HG03025 (cell line): ENCODE measurements around the gene SULT1C3.

Experiments
- ATAC-seq: cut with Tn5 transposase; IDR thresholded peaks from one replicate; pipeline ENCODE4 v1.9.1; 2021; ENCODE audit warnings: mild to moderate bottlenecking, moderate library complexity; ENCODE audit not compliant: unreplicated experiment, low FRiP score

SULT1C3 gene

DNA sequence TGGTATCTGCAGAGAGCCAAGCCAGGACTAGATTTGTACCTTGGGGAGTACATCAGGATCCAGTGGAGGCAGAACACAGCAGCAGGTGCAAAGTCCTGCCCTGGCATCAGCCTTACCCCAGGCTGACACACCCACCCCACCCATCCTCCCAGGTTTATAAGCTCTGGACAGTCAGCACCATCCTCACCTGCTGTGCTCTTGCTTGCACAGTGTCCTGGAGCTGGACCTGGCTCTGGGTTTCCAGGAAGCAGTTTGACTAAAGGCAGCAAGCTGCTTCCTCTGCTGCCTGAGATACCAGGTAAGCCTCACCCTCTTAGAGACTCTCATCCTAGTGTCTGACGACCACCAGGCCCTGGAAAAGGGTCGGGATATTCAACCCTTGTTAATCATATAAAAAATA lies at the start of gene SULT1C3:
SULT1C3 (plus strand) TSS at position 183 of the 400 bp plus-strand sequence. CDS start 7,227 bp downstream, outside the sequence.
- ATAC-seq, result no peak

DNA sequence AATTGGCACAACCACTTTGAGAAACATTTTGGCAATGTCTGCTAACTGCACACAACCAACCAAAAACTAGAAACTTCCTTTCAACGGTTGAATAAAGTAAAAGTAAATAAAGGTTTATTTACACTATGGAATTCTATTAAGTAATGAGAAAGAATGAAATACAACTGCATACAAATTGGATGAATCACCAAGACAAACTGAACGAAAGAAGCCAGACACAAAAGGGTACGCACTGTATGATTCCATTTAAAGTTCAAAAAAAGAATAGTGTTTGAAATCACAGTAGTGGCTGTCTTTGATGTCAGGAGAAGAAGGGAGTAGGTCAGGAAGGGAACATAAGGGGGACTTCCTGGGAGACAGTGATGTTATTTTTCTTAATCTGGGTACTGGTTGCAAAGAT lies 46.5 kb upstream of the SULT1C3 start:
- ATAC-seq, result no peak

DNA sequence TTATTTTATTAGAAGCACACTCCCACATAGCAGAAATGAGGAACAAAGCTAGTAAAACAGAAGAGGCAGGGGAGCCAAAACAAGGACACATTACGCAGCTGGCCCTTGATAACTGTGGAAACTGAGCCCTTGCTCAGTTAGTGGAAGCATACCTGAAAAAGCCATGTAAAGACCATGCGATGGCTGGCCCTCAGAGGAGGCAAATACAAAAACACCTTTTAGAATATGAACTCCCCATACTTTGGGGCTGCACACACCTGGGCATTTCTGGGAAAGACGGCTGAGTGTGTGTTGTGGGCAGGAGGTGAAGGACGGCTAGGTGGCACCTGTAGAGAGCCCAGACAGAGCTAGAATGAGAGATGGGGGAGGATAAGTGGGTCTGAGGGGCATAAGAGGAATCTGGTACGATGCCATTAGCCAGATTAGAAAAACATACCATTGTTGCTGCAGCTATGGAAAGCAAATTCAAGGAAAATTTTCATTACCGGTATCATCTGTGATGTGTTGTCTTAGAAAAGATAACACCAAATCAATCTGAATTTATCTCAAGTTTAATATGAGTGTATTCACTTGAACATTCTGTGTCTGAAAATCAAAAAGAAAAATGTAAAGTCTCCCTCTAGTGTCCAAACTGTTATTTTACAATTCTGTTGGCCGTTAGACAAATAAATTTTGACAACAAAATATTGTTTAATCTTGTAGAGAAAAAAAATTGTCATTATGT lies 45.2 kb upstream of the SULT1C3 start:
- ATAC-seq, result no peak

DNA sequence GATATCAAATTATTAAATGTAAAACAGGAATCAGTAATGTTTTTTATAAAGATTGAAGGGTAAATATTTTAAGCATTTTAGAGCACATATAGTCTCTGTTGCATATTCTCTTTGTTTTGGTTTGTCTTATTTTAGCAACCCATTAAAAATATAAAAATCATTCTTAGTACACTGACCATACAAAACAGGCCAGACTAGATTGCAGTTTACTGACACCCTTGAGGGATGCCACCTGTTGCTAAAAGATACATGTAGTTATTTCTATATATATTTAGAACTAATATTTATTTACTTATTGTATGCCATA lies 44.7 kb upstream of the SULT1C3 start:
- no peak for ATAC-seq

DNA sequence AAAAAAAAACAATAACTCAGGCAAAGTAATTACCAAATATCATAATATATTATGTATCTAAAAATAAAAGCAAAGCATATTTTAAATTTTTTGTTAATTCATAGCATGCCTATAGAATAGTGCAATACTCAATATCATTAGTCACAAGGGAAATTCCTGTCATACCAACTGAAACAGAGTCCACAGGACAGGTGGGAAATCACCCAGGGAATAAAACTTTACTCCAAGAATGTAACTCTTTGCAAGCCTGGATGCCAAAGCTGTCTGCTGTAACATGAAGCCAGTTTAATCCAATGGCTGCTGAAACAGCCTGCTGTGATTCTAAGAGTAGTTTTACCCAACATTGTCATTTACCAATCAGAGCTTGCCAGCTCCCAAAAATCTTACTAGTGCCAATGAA lies 40.0 kb upstream of the SULT1C3 start:
- ATAC-seq, result no peak

DNA sequence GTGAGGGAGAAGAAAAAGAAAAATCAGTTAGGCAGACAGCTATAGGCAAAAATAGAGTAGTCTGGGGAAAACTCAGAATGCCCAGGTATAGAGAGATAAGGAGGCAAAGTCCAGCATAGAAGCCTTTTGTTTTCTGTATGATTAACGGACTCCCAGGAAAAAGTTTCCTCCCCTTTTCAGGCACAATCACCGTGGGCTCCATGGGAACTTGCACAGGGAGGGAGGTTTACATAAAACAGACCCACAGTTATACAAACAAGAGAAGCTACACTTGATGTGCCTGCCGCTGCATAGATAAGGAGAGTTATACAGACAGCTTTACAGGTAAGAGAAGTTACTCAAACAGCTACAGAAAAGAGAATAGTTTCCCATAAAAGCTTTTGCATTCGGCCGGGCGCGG lies 39.2 kb upstream of the SULT1C3 start:
- ATAC-seq, result no peak

DNA sequence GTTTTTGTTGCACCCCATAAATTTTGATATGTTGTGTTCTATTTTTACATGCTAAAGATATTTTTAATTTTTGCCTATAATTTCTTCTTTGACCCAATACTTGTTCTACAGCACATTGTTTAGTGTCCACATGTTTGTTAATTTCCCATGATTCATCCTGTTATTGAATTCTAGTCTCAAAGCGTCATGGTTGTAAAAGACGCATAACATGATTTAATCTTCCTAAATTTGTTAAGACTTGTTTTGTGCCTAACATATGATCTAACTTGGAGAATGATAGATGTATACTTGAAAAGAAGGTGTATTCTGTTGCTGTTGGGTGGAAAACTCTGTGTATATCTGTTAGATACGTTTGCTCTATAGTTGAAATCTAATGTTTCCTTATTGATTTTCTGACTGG lies 27.1 kb upstream of the SULT1C3 start:
- ATAC-seq, result no peak

DNA sequence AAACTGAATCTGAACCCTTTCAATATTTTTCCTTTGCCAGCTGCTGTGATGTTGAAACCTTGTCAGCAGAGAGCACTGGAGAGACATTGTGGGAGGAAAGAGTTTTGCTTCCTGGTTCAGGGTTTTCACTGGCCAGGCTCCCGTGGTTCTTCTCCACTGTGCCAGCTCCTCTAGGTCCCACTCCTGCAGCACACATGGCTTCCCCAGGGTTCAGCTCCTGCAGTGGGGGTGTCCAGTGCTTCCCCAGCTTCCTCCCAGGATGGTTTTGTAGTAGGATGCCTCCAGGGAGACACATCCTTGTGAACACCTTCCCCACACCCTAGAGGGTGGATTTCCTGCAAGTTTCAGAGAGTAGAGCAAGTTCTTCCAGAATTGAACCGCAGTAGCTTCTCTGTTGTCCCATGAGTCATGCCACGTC lies 24.0 kb upstream of the SULT1C3 start:
- ATAC-seq, result no peak

DNA sequence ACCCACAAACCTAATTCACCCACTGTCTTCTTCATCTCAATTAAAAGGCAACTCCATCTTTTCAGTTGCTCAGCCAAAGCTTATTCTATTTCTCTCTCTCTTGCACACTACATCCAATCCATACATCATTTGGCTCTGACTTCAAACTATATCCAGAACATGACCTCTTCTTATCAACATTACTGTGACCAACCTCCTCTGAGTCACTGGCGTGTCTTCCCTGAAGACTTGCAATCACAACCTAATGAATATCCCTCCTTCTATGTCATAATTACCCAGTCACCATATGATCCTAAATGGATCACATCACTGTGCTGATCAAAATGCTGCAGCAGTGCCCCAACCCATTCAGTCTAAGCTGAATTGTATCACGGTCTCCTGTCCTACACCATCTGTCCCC lies 22.6 kb upstream of the SULT1C3 start:
- no peak for ATAC-seq

DNA sequence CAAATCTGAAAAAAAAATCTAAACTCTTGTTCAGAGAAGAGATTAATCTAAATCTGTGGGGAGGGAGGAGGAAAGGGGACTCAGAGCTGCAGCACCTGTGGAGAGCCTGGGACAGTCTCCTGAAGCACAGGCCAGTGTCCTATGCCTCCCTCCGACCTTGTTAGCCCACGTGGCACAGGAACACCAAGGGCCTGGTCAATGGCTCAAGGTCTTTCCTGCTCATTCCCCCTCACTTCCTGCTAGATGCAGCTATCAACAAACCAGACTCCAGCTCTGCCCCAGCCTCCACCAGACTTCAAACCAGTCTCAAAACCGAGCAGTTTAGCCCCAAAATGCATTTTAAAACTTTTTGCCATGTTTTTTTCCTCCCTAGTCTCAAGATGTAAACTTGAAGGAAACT lies 20.1 kb upstream of the SULT1C3 start:
- ATAC-seq, result no peak

DNA sequence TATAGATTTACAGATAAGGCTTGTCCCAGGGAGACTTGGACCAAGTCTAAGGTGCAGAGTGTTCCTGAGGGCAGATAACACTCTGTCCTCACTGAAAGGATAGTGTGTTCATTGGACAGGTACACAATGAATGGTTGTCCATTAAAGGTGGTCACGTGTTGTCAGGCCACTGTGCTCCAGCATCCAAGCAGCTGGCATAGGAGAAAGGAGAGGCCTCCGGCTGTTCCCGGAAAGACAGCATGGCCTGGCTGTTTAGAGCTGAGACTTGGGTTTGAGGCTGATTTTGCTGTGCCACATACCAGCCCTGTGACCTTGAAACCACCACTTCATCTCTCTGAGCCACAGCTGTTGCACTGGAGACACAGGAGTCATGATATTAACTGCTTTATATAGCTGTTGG lies 19.6 kb upstream of the SULT1C3 start:
- ATAC-seq, result no peak

DNA sequence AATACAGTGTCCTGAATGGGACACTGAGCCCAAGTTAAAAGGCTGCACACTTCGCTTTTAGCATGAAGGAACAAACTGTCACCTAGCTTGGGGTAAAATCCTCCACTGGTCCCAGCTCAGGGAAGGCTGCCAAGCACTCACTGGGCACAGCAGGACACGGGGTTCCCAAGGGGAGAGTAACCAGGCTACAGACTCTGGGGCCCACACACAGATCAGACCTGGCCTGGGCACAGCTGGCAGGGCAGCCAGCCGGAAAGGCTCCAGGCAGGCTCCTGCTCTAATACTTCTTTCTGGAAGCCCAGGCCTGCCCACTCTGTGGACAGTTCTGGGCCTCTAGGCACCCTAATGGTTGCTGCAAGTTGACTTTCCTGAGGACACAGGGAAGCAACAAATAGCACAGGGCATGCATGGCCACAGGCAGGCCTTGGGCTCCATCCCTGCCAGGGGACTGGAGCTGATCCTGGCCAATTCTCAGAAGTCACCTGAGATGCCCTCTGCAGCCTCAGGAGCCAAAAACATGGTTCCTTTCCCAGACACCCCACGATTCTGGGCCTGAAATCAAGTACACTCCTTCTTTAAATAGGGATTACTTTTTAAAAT lies 18.7 kb upstream of the SULT1C3 start:
- no peak for ATAC-seq

DNA sequence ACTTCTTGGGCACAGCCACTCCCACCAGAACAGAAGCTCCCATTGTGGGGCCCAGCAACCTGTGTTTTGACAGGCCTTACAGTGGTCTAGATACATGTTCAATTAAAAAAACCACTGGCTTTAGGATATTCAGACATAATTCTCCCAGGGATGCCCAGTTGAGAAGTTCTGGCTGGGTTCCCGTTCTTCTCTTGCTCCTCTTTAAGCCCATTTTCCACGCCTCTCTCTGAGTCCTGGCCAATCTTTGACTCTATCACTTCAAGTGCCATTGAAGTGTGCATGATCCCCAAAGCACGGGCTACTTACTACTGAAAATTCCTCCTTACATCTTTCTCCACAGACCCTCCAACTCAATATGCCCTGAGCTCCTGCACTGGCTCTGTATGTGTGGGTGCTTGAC lies 17.5 kb upstream of the SULT1C3 start:
- ATAC-seq, result no peak

DNA sequence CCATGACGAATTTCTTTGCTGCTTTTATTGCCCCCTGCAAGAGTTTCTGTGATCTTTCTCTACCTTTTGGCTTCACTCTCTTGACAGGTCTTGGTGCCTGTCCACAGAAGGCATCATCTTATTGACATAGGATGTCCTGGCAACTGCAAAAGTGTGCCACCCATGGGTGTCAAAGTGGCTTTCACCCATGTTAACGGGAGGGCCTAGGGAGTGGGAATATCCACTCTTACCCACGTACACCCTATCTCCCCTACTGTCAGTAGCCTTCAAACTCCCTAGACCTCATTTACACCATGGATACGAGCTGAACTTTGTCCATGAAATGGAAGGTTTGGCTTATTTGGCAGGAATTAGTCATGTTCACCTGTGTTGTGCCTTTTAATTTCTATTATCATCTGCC lies 16.2 kb upstream of the SULT1C3 start:
- no peak for ATAC-seq

DNA sequence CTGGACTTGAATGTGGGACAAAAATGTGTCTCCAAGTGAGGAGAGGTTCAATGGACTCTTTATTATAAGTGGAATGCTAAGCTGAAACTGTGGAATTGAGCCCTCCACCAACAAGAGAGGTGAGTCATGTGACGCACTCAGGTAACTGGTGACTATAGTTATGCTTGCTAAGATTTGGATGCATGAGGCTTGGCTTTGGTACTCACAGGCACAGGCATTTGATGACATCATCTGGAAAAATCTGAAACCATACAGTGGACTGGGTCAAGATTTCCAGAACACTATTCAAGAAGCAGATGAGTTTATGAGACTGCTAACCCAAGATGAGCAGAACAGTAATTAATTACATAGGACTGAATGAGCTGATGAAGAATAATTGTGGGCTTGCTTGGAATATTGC lies 15.7 kb upstream of the SULT1C3 start:
- no peak for ATAC-seq

DNA sequence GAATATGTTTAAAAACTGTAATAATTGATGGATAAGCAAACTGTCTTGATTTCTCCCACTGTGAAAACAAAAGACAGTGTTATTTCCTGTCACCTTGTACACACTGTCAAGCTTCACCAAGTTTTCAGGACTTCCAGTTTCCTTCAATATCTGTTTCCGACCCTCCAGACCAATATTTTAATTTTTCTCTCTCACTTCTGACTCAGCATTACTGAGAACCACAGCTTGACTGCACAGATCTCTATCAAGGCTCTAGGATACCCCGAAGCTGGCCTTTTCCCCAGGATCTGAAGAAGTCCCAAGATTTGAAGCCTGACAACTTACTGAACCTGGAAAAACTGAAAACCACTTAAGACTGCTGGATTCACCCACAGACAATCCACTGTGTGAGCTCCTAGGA lies 13.2 kb upstream of the SULT1C3 start:
- ATAC-seq, result no peak

DNA sequence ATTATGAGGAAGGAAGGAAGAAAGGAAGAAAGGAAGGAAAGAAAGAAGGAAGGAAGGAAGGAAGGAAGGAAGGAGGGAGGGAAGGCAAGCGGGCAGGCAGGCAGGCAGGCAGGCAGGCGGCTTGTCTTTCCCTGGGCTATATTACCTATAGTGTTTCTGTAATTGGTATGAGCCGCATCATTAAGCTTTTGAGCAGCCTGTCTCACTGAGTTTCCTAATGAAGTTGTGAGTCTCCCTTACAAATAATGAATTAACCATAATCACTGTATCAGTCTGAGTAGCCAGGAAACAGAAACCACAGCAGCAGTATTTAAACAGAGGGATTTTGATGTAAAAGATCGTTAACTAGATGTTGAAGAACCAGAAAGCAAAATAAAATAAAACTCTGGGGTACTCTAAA lies 11.8 kb upstream of the SULT1C3 start:
- ATAC-seq, result no peak

DNA sequence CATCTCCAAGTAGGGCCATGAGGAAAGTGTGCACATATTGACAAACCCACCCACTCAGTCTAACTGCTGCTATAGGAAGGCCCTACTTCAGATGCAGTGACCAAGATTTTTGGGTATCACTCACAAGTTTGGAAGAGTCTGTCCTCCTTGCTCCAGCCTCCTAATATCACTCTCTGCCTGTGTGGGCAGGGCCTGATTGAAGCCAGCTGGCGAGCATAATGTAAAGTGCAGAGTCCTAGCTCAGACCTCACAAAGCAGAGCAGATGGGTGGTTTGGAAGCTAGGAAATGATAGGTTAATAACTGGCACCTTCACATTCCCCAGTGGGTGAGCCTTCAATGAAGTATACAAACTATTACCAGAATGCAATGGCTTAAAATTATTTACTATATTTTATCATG lies 11.2 kb upstream of the SULT1C3 start:
- ATAC-seq, result no peak

DNA sequence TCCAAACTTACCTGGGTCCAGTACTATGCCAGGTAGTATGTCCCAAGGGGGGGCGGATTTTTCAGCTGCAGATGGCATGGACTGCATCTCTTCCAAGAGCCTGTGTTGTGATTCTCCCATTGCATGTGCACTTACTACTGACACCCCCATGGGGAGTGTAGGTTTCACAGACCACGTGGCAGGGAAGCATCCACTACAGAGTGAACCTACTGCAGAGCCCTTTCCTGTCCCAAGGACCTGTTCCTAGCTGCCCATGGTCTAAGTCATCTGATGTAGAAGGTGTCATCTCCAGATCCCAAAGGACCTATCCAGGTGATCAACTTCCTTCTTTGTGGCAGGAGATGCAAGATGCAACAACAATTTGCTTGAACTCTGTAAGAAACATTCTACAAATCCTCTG lies 9.9 kb upstream of the SULT1C3 start:
- ATAC-seq, result no peak

DNA sequence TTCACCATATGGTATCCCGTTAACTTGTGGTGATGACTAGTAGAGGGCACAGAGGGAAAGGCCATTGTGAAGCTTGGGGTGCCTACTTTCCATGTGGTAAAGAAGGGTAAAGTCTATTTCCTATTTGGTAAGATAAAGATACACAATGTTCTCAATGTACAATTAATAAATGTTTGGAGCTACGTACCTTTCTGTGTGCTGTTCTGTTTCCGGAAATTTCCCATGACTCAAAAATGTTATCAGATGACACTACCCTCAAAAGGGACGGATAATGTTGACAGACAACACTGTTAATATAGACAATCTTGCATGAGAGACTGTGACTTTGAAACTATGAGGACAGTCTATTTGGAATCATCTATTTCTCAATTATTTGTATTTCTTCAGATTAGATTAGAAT lies 4.2 kb upstream of the SULT1C3 start:
- ATAC-seq, result no peak

DNA sequence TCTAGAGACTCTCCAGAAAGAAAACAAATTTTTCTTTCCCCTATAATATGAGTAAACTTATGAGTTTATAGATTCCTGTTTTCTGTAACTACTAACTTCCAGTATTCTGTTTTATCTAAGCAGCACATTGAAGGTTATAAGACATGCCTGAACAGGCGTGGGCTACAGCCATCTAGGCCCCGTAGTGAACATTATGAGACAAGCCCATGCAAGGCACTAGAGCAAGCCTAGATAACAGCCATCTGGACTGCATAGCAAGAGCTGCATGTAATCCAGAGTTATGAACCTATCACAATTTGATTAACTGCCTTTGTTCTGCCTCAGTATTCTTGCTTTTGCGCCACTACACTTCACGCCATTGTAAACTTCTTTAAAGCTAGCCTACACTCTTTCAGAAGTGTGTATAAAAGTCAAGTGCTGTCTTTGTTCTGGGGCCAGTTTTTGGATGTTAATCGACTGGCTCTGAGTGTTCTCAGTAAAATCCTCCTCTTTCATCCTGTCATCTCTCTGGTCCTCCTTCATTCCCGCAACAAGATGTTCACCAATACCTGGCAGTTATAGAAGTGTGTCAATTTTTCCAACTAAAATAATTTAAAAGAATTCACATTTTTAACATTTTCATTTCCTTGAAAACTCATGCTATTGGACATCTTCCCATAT lies 3.0 kb upstream of the SULT1C3 start:
- ATAC-seq, result no peak

DNA sequence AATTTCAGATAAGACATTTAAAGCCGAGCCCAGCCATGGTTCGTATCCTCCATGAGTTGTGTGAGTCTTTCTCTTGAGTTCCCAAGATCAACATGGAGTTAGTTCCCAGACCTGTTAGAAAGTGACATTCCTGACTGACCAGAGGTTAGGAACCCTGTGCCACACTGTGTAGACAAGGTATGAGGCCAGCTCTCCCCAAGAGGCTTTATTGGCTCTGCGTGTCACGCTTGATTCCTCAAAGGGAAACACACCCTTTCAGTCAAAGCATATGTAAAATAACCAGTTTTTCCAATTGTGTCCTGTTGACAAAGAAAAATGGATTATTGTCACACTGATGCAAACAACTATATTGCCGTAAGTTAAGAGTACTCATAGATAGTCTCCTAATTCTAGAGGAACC lies 1.2 kb downstream of the SULT1C3 start:
- no peak for ATAC-seq
